Measurements from ENCODE around the gene IL4R. TPM values are rescaled to one million over a fixed set of nuclear protein-coding genes. Genes with fewer than 3 reads are reported as not detected.

Gene IL4R
- total and polyA plus RNA-seq, 2 donors (not counting 1 experiment from before 2014, with no cell fraction given): 17.1 to 23.6 TPM

DNA sequence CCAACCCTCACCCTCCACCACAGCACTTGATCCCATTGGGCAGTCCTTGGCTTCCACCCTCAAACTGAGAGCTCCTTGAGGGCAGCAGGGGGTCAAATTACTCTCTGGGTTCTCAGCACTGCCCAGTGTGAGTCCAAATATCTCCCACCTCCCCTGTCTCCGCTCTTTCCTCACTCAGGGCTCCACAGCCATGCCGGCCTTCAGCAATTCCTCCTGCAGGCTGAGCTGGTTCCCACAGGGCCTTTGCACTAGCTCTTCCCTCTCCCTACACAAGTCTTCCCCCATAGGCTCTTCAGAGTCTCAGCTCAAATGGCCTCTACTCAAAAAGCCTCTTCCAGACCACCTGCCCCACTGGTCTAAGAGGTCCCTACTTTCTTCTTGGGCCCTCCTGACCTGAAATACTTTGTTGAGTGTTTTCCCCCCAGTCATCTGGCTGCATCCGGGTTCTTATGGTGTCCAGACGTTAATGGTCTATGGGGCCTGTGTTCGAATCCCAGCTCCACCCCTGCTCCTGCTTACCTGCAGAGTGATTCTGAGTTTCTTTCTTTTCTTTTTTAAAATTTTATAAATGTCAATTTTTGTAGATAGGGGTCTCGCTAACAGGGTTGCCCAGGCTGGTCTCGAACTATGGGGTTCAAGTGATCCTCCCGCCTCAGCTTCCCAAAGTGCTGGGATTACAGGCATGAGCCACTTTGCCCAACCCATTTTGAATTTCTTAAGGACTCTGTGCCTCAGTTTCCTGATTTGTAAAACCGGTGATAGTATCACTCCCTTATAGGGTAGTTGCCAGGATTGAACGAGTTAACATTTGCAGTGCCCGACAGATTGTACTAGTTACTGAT lies 973 bp upstream of the IL4R start:
- Histone ChIP-seq H3K9me3 (ENCODE audit: control insufficient read depth, insufficient read depth, low read depth, low read length) (no peaks in the 10 kb centered on the region), H3K4me1 (ENCODE audit: control insufficient read depth, extremely low read depth, insufficient read depth, low read length) (peaks cover 10% of the 10 kb centered on the region), H3K27ac (ENCODE audit: insufficient read depth, low read length) (peak overlapping the region; percentile 93), H3K36me3 (ENCODE audit: control insufficient read depth, insufficient read depth, low read length) (no peaks in the 10 kb centered on the region), H3K9ac (ENCODE audit: insufficient read depth, low read length) (peak overlapping the region; percentile 98), H3K79me2 (ENCODE audit: control insufficient read depth, insufficient read depth, low read length) (peaks cover 25% of the 10 kb centered on the region), H2AFZ (ENCODE audit: low read length) (no peak overlapping the region), H3K27me3 (ENCODE audit: control insufficient read depth, insufficient read depth, low read length) (no peaks in the 10 kb centered on the region), H4K20me1 (ENCODE audit: control insufficient read depth, extremely low read depth, insufficient read depth, low read length) (no peaks in the 10 kb centered on the region), H3K4me3 (replicated peaks in 1 of 4; ENCODE audit: control extremely low read depth in 1 of 4, insufficient read depth in 1 of 4, low read depth in 3 of 4, low read length in 4 of 4) (peak overlapping the region; percentile 35 to 84 (median 68)), H3K4me2 (ENCODE audit: extremely low read depth, insufficient read depth, low read length) (peak overlapping the region; percentile 40)
- no peak for TF ChIP-seq EZH2 (IDR thresholded peaks at IDR 0.05; ENCODE audit: low read length, missing control alignments)
- TF ChIP-seq, protein P1, sequence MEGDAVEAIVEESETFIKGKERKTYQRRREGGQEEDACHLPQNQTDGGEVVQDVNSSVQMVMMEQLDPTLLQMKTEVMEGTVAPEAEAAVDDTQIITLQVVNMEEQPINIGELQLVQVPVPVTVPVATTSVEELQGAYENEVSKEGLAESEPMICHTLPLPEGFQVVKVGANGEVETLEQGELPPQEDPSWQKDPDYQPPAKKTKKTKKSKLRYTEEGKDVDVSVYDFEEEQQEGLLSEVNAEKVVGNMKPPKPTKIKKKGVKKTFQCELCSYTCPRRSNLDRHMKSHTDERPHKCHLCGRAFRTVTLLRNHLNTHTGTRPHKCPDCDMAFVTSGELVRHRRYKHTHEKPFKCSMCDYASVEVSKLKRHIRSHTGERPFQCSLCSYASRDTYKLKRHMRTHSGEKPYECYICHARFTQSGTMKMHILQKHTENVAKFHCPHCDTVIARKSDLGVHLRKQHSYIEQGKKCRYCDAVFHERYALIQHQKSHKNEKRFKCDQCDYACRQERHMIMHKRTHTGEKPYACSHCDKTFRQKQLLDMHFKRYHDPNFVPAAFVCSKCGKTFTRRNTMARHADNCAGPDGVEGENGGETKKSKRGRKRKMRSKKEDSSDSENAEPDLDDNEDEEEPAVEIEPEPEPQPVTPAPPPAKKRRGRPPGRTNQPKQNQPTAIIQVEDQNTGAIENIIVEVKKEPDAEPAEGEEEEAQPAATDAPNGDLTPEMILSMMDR (conservative IDR thresholded peaks at IDR 0.05 in 1 of 2, IDR thresholded peaks at IDR 0.05 in 1 of 2; ENCODE audit: low read depth in 1 of 2, low read length in 2 of 2): no peak
- no peak for DNase-seq (ENCODE audit: low read depth in 2 of 2)

DNA sequence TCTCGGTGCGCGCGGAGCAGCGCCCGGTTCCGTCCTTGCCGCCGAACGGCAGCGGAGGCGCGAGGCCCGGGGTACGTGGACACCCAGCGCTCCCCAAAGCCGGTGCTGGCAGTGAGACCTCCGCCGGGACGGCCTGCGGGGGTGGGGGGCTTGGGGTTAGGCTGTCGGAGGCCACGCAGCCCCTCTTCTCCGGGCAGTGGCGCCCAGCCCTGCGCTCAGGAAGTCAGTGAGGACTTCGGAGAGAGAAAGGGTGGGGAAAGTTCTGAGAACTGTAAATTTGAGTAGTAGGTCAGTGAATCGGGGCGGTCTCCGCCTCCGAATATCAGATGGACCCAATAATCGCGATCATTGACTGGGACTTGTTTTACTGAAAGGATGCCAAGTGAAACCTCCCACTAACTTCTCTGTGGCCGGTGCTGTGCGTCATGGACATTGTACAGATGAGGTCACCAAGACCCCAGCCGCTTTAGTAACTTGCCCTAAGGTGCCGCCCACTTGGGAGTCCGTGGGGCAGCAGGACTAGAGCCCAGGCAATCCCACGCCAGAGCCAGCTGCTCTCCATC lies 468 bp downstream of the IL4R start:
- H3K4me2 ChIP-seq (ENCODE audit: extremely low read depth, insufficient read depth, low read length): peak overlapping the region; percentile 84
- H3K79me2 ChIP-seq (ENCODE audit: control insufficient read depth, insufficient read depth, low read length): peaks cover 34% of the 10 kb centered on the region
- TF ChIP-seq EZH2 (IDR thresholded peaks at IDR 0.05; ENCODE audit: low read length, missing control alignments): no peak
- TF ChIP-seq, protein P1 (conservative IDR thresholded peaks at IDR 0.05 in 1 of 2, IDR thresholded peaks at IDR 0.05 in 1 of 2; ENCODE audit: low read depth in 1 of 2, low read length in 2 of 2): no peak
- peak overlapping the region; percentile 98 for H3K9ac ChIP-seq (ENCODE audit: insufficient read depth, low read length)
- peak overlapping the region; percentile 64 to 84 (median 68) for H3K4me3 ChIP-seq (replicated peaks in 1 of 4; ENCODE audit: control extremely low read depth in 1 of 4, insufficient read depth in 1 of 4, low read depth in 3 of 4, low read length in 4 of 4)
- DNase-seq (ENCODE audit: low read depth in 2 of 2): peak; percentile 93
- H2AFZ ChIP-seq (ENCODE audit: low read length): peak overlapping the region; percentile 22
- peaks cover 10% of the 10 kb centered on the region for H3K4me1 ChIP-seq (ENCODE audit: control insufficient read depth, extremely low read depth, insufficient read depth, low read length)
- H3K27ac ChIP-seq (ENCODE audit: insufficient read depth, low read length): peak overlapping the region; percentile 93
- H3K9me3 ChIP-seq (ENCODE audit: control insufficient read depth, insufficient read depth, low read depth, low read length): no peaks in the 10 kb centered on the region
- H3K27me3 ChIP-seq (ENCODE audit: control insufficient read depth, insufficient read depth, low read length): no peaks in the 10 kb centered on the region
- H3K36me3 ChIP-seq (ENCODE audit: control insufficient read depth, insufficient read depth, low read length): no peaks in the 10 kb centered on the region
- no peaks in the 10 kb centered on the region for H4K20me1 ChIP-seq (ENCODE audit: control insufficient read depth, extremely low read depth, insufficient read depth, low read length)

DNA sequence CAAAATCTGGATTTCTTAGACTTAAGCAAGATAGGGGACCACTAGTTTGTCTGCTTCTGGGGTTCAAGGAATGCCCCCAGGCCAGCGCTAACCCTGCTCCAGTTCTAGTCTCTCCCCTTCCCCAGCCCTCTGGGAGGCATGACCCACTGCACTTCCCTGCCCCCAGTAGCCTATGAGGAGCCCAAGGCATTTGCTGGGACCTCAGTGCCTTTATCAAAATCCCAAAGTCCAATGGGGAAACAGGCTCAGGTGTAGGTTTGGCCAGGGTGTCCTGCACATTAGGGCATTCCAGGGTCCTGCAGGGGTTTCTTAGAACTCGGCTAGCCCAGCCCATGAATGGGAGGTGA lies 1.2 kb downstream of the IL4R start:
- H3K79me2 ChIP-seq (ENCODE audit: control insufficient read depth, insufficient read depth, low read length): peaks cover 38% of the 10 kb centered on the region
- TF ChIP-seq, protein P1 (conservative IDR thresholded peaks at IDR 0.05 in 1 of 2, IDR thresholded peaks at IDR 0.05 in 1 of 2; ENCODE audit: low read depth in 1 of 2, low read length in 2 of 2): no peak
- no peak for TF ChIP-seq EZH2 (IDR thresholded peaks at IDR 0.05; ENCODE audit: low read length, missing control alignments)

More for the DNA sequence above, 1.2 kb downstream of the IL4R start:
- Histone ChIP-seq H3K27ac (ENCODE audit: insufficient read depth, low read length) (peak overlapping the region; percentile 93), H3K9ac (ENCODE audit: insufficient read depth, low read length) (peak overlapping the region; percentile 49), H3K36me3 (ENCODE audit: control insufficient read depth, insufficient read depth, low read length) (no peaks in the 10 kb centered on the region), H2AFZ (ENCODE audit: low read length) (no peak overlapping the region), H3K27me3 (ENCODE audit: control insufficient read depth, insufficient read depth, low read length) (no peaks in the 10 kb centered on the region), H3K4me1 (ENCODE audit: control insufficient read depth, extremely low read depth, insufficient read depth, low read length) (peaks cover 10% of the 10 kb centered on the region), H3K4me2 (ENCODE audit: extremely low read depth, insufficient read depth, low read length) (peak overlapping the region; percentile 84), H3K4me3 (replicated peaks in 1 of 4; ENCODE audit: control extremely low read depth in 1 of 4, insufficient read depth in 1 of 4, low read depth in 3 of 4, low read length in 4 of 4) (peak overlapping the region; percentile 14 to 84 (median 64)), H4K20me1 (ENCODE audit: control insufficient read depth, extremely low read depth, insufficient read depth, low read length) (no peaks in the 10 kb centered on the region), H3K9me3 (ENCODE audit: control insufficient read depth, insufficient read depth, low read depth, low read length) (no peaks in the 10 kb centered on the region)
- no peak for DNase-seq (ENCODE audit: low read depth in 2 of 2)

Measured in fibroblast of lung (primary cell).